Peyer's patch (tissue), 4 donors: ENCODE data around the gene TBX21. TPM values are rescaled to one million over a fixed set of nuclear protein-coding genes. Genes with fewer than 3 reads are reported as not detected.

Source experiments
- DNase-seq, 3 donors: peaks; one replicate each; pipeline ENCODE4 v3.0.0-alpha.2; 2017 to 2019
- H3K27ac ChIP-seq, 4 donors: fragments of 200-600 bp; sonication (generic); one replicate each; pipeline ENCODE4 v1.5.1; 2016 to 2019
- H3K27me3 ChIP-seq, 2 donors: fragments of 200-600 bp; sonication (generic); one replicate each; pipeline ENCODE4 v1.5.1; 2019
- H3K36me3 ChIP-seq, 3 donors: fragments of 200-600 bp; sonication (generic); one replicate each; pipeline ENCODE4 v1.5.1; 2016 to 2019
- H3K4me1 ChIP-seq, 4 donors: fragments of 200-600 bp; sonication (generic); one replicate each; pipeline ENCODE4 v1.5.1; 2016 to 2019
- H3K4me3 ChIP-seq, 4 donors: fragments of 200-600 bp; sonication (generic); 1 replicate in 3 of 4; 2 replicates in 1 of 4; pipeline ENCODE4 v1.5.1; 2016 to 2019; ENCODE audit warnings: mild to moderate bottlenecking in 1 of 4
- H3K9me3 ChIP-seq, 4 donors: fragments of 200-600 bp; sonication (generic); one replicate each; pipeline ENCODE4 v1.5.1; 2016 to 2019; ENCODE audit warnings: mild to moderate bottlenecking in 1 of 4
- POLR2A ChIP-seq, 2 donors: fragments of 450-650 bp; IDR thresholded peaks; one replicate each; pipeline ENCODE4 v1.5.1; 2017; ENCODE audit warnings: antibody characterized with exemption in 2 of 2, mild to moderate bottlenecking in 2 of 2, moderate library complexity in 2 of 2
- total RNA-seq, 4 donors: library from RNA; depleted of rRNA; stranded (reverse); fragments of >200 nt; gene quantifications; one replicate each; pipeline ENCODE4 v1.1.0, GENCODE V29; 2016
- TF ChIP-seq, protein P1 (sequence below), 6 experiments: fragments of 450-650 bp in 4 of 6; fragments of 200-600 bp in 2 of 6; sonication (generic) in 1 of 6; IDR thresholded peaks; one replicate each; pipeline ENCODE4 v1.5.1; 2017 to 2019; ENCODE audit warnings: antibody characterized with exemption in 6 of 6, mild to moderate bottlenecking in 3 of 6, moderate library complexity in 1 of 6

TBX21 gene
- total RNA-seq, 4 donors from 2014 or later, result 0.53 to 0.85 (median 0.67) TPM; not detected in 1

DNA sequence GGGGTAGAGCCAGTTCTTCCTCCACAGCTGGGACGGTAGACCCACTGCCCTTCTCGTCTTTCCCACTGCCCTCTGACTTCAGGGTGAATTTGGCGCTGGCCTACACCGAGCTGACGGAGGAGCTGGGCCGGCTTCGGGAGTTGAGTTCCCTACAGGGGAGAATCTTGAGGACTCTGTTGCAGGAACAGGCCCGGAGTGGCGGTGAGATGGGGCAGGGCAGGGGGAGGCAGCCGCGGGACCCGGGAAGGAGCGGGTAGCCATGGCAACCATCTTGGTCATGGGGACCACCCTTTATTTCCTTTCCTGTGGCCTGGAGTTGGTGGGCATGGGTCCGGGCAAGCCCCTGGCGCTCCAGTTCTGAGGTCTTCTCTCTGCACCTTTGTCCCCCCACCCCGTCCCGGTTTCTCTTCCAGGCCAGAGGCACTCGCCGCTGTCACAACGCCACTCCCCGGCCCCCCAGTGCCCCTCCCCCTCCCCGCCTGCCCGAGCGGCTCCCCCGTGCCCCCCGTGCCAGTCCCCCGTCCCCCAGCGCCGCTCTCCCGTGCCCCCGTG, 24.6 kb upstream of the TBX21 start:
- TF ChIP-seq, protein P1, sequence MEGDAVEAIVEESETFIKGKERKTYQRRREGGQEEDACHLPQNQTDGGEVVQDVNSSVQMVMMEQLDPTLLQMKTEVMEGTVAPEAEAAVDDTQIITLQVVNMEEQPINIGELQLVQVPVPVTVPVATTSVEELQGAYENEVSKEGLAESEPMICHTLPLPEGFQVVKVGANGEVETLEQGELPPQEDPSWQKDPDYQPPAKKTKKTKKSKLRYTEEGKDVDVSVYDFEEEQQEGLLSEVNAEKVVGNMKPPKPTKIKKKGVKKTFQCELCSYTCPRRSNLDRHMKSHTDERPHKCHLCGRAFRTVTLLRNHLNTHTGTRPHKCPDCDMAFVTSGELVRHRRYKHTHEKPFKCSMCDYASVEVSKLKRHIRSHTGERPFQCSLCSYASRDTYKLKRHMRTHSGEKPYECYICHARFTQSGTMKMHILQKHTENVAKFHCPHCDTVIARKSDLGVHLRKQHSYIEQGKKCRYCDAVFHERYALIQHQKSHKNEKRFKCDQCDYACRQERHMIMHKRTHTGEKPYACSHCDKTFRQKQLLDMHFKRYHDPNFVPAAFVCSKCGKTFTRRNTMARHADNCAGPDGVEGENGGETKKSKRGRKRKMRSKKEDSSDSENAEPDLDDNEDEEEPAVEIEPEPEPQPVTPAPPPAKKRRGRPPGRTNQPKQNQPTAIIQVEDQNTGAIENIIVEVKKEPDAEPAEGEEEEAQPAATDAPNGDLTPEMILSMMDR (IDR thresholded peaks at IDR 0.05), result no peak
- TF ChIP-seq POLR2A (IDR thresholded peaks at IDR 0.05), result no peak
- no peak for DNase-seq
- Histone ChIP-seq H3K4me1 (peaks cover 0 to 27% (median 7%) of the 10 kb centered on the region in 4 donors), H3K9me3 (no peaks in the 10 kb centered on the region), H3K36me3 (peaks cover 0 to 7% (median 0%) of the 10 kb centered on the region in 3 donors), H3K27me3 (no peaks in the 10 kb centered on the region), H3K4me3 (peak overlapping the region in 2 of 4 donors; percentile 37 to 52), H3K27ac (no peak overlapping the region)

DNA sequence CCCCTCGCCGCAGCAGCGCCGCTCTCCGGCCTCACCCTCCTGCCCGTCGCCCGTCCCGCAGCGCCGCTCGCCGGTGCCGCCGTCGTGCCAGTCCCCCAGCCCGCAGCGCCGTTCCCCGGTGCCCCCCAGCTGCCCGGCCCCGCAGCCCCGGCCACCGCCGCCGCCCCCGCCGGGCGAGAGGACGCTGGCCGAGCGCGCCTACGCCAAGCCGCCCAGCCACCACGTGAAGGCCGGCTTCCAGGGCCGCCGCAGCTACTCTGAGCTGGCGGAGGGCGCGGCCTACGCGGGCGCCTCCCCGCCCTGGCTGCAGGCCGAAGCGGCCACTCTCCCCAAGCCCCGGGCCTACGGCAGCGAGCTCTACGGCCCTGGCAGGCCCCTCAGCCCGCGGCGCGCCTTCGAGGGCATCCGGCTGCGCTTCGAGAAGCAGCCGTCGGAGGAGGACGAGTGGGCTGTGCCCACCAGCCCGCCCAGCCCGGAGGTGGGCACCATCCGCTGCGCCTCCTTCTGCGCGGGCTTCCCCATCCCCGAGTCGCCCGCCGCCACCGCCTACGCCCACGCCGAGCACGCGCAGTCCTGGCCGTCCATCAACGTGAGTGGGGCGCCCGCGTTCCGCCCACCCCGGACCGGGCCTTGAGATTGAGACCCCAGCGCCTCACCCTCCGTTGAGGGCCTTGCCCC, 24.0 kb upstream of the TBX21 start:
- Histone ChIP-seq H3K27ac (no peak overlapping the region), H3K4me1 (peaks cover 0 to 21% (median 7%) of the 10 kb centered on the region in 4 donors), H3K36me3 (peaks cover 0 to 7% (median 0%) of the 10 kb centered on the region in 3 donors), H3K9me3 (no peaks in the 10 kb centered on the region), H3K4me3 (peak overlapping the region in 2 of 4 donors; percentile 37 to 52), H3K27me3 (no peaks in the 10 kb centered on the region)
- TF ChIP-seq POLR2A (IDR thresholded peaks at IDR 0.05), result no peak
- TF ChIP-seq, protein P1 (IDR thresholded peaks at IDR 0.05), result no peak
- no peak for DNase-seq

DNA sequence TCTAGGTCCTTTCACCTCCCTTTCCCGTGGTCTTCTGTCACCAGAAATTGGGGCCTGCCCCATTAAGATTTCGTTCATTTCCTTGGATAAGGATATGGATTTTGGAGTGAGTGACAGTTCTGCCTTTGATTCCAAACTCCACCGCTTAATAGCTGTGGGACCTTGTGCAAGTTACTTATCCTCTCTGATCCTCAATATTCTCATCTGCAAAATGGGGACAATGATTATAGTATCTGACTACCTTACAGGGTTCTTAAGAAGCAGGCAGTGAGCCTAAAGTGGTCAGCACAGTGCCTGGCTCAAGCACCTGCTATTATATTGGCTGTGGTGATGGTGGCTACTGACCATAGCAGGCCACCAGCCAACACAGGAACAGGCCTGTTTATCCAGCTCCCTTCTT, 23.4 kb upstream of the TBX21 start:
- no peak for DNase-seq
- no peak overlapping the region for H3K4me3 ChIP-seq
- H3K4me1 ChIP-seq, result peaks cover 0 to 15% (median 10%) of the 10 kb centered on the region in 4 donors
- no peak for TF ChIP-seq POLR2A (IDR thresholded peaks at IDR 0.05)
- TF ChIP-seq, protein P1 (IDR thresholded peaks at IDR 0.05), result no peak
- peaks cover 0 to 7% (median 0%) of the 10 kb centered on the region in 3 donors for H3K36me3 ChIP-seq
- H3K27me3 ChIP-seq, result no peaks in the 10 kb centered on the region
- H3K9me3 ChIP-seq, result no peaks in the 10 kb centered on the region
- H3K27ac ChIP-seq, result no peak overlapping the region

DNA sequence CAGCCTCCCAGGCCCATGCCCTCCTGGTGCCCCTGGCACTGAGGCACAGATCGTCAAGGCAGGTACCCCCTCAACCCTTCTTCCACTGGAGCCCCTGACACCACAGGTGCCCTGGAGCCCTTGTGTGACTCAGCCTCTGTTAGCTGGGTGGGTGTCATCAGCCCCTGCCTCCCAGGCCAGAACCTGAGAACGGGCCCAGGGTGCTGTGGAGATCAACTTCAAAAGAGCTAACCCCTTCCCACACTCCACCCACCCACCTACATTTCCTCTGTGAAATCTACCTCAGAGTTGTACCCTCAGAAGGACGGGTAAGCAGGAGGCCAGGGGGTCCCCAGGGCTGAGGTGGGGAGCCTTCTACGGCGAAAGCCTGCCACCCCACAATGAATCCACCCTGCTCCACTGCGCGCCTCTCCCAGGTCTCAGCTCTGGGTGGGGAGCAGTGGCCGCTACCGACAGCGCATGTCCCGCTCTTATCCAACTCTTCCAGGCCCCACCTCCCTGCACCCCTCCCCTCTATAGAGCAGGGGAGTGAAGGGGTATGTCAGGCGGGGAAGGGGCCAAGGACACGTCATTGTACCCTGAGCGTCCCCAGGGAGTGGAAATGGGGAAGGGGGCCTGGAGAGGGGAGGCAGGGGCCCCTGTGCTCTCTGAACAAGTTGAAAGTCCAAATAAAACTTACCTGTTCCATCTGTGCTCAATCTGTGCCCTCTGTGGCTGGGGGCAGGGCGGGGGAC, 21.5 kb upstream of the TBX21 start:
- no peak for DNase-seq
- TF ChIP-seq, protein P1 (IDR thresholded peaks at IDR 0.05), result no peak
- TF ChIP-seq POLR2A (IDR thresholded peaks at IDR 0.05), result no peak
- Histone ChIP-seq H3K4me1 (peaks cover 0 to 20% (median 3%) of the 10 kb centered on the region in 4 donors), H3K27me3 (no peaks in the 10 kb centered on the region), H3K27ac (no peak overlapping the region), H3K9me3 (no peaks in the 10 kb centered on the region), H3K4me3 (no peak overlapping the region), H3K36me3 (peaks cover 0 to 7% (median 0%) of the 10 kb centered on the region in 3 donors)

DNA sequence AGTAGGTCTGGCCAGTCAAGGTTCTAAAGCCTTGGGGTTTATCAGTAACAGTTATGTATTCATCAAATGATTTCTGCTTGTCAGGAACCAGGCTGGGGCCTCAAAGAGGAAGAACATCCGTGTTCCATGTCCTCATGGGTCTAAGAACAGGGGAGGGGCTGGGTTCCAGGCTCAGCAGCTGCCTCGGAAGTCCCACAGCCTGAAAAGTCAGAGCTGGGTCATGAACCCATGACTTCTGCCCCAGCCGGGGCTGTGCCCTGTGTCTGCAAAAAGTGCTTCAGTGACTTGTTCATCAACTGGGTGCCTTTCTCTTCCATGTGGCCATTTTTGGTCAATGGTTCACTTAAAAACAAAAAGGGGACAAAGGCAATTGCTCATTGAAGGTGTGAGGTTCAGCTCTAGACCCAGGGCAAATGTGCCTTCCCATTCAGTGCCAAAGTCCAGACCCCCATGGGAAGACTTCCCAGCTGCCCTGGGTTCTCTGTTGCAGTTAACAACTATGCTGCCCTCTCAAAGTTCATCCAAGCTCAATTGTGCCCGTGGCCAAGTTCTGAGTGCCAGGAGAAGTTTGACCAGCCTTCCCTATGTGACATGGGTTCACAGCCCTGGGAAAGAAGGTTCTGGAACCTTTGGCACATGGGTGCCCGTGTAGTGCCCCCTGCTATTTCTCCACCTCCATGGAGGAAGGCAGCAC, 20.6 kb upstream of the TBX21 start:
- TF ChIP-seq POLR2A (IDR thresholded peaks at IDR 0.05), result no peak
- TF ChIP-seq, protein P1 (IDR thresholded peaks at IDR 0.05), result no peak
- H3K9me3 ChIP-seq, result no peaks in the 10 kb centered on the region
- no peak overlapping the region for H3K4me3 ChIP-seq
- no peak overlapping the region for H3K27ac ChIP-seq
- no peak for DNase-seq
- H3K27me3 ChIP-seq, result no peaks in the 10 kb centered on the region
- H3K36me3 ChIP-seq, result peaks cover 0 to 7% (median 0%) of the 10 kb centered on the region in 3 donors
- H3K4me1 ChIP-seq, result peaks cover 0 to 20% (median 2%) of the 10 kb centered on the region in 4 donors
